Endothelial cell of umbilical vein (primary cell): Measurements from ENCODE around the gene LGALS8. TPM values are rescaled to one million over a fixed set of nuclear protein-coding genes. Genes with fewer than 3 reads are reported as not detected.
A peak's percentile ranks its signal among the peaks of the same experiment; 100 is the strongest.

Experiments
- BruUV-seq: library from RNA; stranded (reverse); fragments of 400-500 nt; replicated peaks from 2 replicates; lab custom pipeline; 2021; lab: Mats Ljungman, UMichigan
- CTCF ChIA-PET: fragments of 300-600, 350-600 bp; sonication (Branson Sonifier 250); formaldehyde crosslinking; loops from one replicate; lab custom pipeline; 2021; ENCODE audit warnings: antibody characterized with exemption, inconsistent platforms; lab: Charles Lee
- POLR2A ChIA-PET: fragments of 300-600, 350-600 bp; sonication (Branson Sonifier 250); formaldehyde crosslinking; loops from one replicate; lab custom pipeline; 2021; ENCODE audit warnings: antibody characterized with exemption, inconsistent platforms; lab: Charles Lee
- DNase-seq: peaks from one replicate; pipeline ENCODE4 v3.0.0-alpha.2; 2011; ENCODE audit warnings: low read depth, low spot score
- FAIRE-seq: peaks from 2 replicates; lab custom pipeline; 2011; peaks lifted over from hg19 to GRCh38; lab: Jason Lieb, UNC
- H2AFZ ChIP-seq: 2 replicates; pipeline ENCODE4 v1.6.0; 2012; ENCODE audit warnings: low read depth, low read length, control low read depth, inconsistent platforms
- H3K27ac ChIP-seq: 2 replicates; pipeline ENCODE4 v1.5.1; 2011; ENCODE audit warnings: low read depth, mild to moderate bottlenecking, control low read depth, low read length, moderate library complexity; ENCODE audit not compliant: insufficient read depth
- H3K27me3 ChIP-seq, 2 experiments: 2 replicates each; pipeline versions ENCODE4 v1.6.0 to v1.6.1; 2011; ENCODE audit warnings: low read length in 2 of 2, mixed read lengths in 1 of 2; ENCODE audit not compliant: control insufficient read depth in 2 of 2, insufficient read depth in 2 of 2
- H3K36me3 ChIP-seq, 2 experiments: 2 replicates in 1 of 2; 3 replicates in 1 of 2; pipeline ENCODE4 v1.5.1; 2011; ENCODE audit warnings: low read length in 2 of 2, mild to moderate bottlenecking in 1 of 2, moderate library complexity in 1 of 2; ENCODE audit not compliant: control insufficient read depth in 2 of 2, insufficient read depth in 2 of 2; ENCODE audit errors: extremely low read depth in 1 of 2
- H3K4me1 ChIP-seq: 3 replicates; pipeline ENCODE4 v1.5.1; 2011; ENCODE audit warnings: mild to moderate bottlenecking, low read length; ENCODE audit not compliant: control insufficient read depth, insufficient read depth; ENCODE audit errors: extremely low read depth
- H3K4me2 ChIP-seq: 2 replicates; pipeline ENCODE4 v1.6.1; 2011; ENCODE audit warnings: low read length, control low read depth, mixed read lengths; ENCODE audit not compliant: insufficient read depth
- H3K4me3 ChIP-seq, 3 experiments: fragments of 200-600 bp in 1 of 3; sonication (generic), shearing (Covaris generic) in 1 of 3; replicated peaks in 1 of 3; 2 replicates each; pipeline ENCODE4 v1.5.1; 2011 to 2016; ENCODE audit warnings: control low read depth in 3 of 3, low read length in 3 of 3, mild to moderate bottlenecking in 2 of 3, inconsistent platforms in 1 of 3, low read depth in 1 of 3, moderate library complexity in 1 of 3; ENCODE audit not compliant: insufficient read depth in 1 of 3
- H3K79me2 ChIP-seq: 2 replicates; pipeline ENCODE4 v1.6.0; 2012; ENCODE audit warnings: low read length, inconsistent platforms; ENCODE audit not compliant: control insufficient read depth, insufficient read depth
- H3K9ac ChIP-seq: replicated peaks from 2 replicates; pipeline ENCODE3; 2011; ENCODE audit warnings: low read length, control low read depth; ENCODE audit not compliant: insufficient read depth; ENCODE audit errors: extremely low read depth
- H3K9me1 ChIP-seq: replicated peaks from 3 replicates; pipeline ENCODE4 v1.6.0; 2011; ENCODE audit warnings: mild to moderate bottlenecking, low read length; ENCODE audit not compliant: control insufficient read depth, insufficient read depth; ENCODE audit errors: extremely low read depth
- H3K9me3 ChIP-seq: replicated peaks from 2 replicates; pipeline ENCODE4 v1.5.1; 2012; ENCODE audit warnings: low read length, inconsistent platforms; ENCODE audit not compliant: control insufficient read depth, insufficient read depth
- H4K20me1 ChIP-seq: replicated peaks from 2 replicates; pipeline ENCODE3; 2011; ENCODE audit warnings: mild to moderate bottlenecking, low read length; ENCODE audit not compliant: control insufficient read depth, insufficient read depth; ENCODE audit errors: extremely low read depth
- EZH2 ChIP-seq: IDR thresholded peaks from 2 replicates; pipeline ENCODE4 v1.6.1; 2012; ENCODE audit warnings: borderline replicate concordance, low read depth, mild to moderate bottlenecking, moderate library complexity, low read length, inconsistent platforms; ENCODE audit not compliant: severe bottlenecking
- FOS ChIP-seq: IDR thresholded peaks from 2 replicates; pipeline ENCODE4 v1.6.1; 2011; ENCODE audit warnings: mild to moderate bottlenecking, low read length, moderate library complexity, borderline replicate concordance; ENCODE audit not compliant: insufficient read depth
- GATA2 ChIP-seq: IDR thresholded peaks from 2 replicates; pipeline ENCODE4 v1.7.0; 2011; ENCODE audit warnings: low read depth, mild to moderate bottlenecking, moderate library complexity, mixed read lengths, low read length; ENCODE audit not compliant: insufficient read length, insufficient read depth
- JUN ChIP-seq: IDR thresholded peaks from 2 replicates; pipeline ENCODE4 v1.6.1; 2011; ENCODE audit warnings: borderline replicate concordance, low read depth; ENCODE audit not compliant: insufficient read length, insufficient read depth
- MYC ChIP-seq: IDR thresholded peaks from one replicate; pipeline ENCODE4 v1.6.1; 2011; ENCODE audit warnings: mild to moderate bottlenecking, low read depth, low read length
- POLR2A ChIP-seq: IDR thresholded peaks from 2 replicates; pipeline ENCODE4 v1.6.1; 2012; ENCODE audit warnings: low read depth, mild to moderate bottlenecking, control low read depth, low read length
- dilution Hi-C: fragments of 300-500 bp; cut with MboI; formaldehyde crosslinking; loops from one replicate; pipeline ENCODE4 v1.15.0; 2019; ENCODE audit warnings: low sequenced_read_pairs; ENCODE audit not compliant: extremely low pct_ligation_motif_present
- intact Hi-C: fragments of 100-400 bp; cut with micrococcal nuclease; formaldehyde crosslinking; loops from one replicate; pipeline ENCODE4 v1.10.0; 2022
- polyA plus RNA-seq, 4 experiments: library from polyadenylated mRNA; depleted of rRNA in 3 of 4; stranded (reverse) in 3 of 4; unstranded in 1 of 4; fragments of >200 nt; gene quantifications; 2 replicates each; pipeline versions ENCODE4 v1.2.1 to v1.2.3, GENCODE V29; 2011 to 2012; ENCODE audit warnings: missing spikeins in 1 of 4
- total RNA-seq: library from RNA; stranded (reverse); gene quantifications from 2 replicates; pipeline ENCODE4 v1.2.3, GENCODE V29; 2021
- TF ChIP-seq, protein P1 (sequence below): IDR thresholded peaks from 2 replicates; pipeline ENCODE4 v1.6.1; 2011; ENCODE audit not compliant: insufficient read depth, insufficient read length
- TF ChIP-seq, protein P2 (sequence below), 2 donors: IDR thresholded peaks; 1 replicate in 1 of 2; 2 replicates in 1 of 2; pipeline ENCODE4 v1.5.1; 2011; ENCODE audit warnings: low read length in 2 of 2, mild to moderate bottlenecking in 2 of 2, moderate library complexity in 2 of 2, control low read depth in 1 of 2, inconsistent platforms in 1 of 2, low read depth in 1 of 2; ENCODE audit not compliant: insufficient read depth in 1 of 2; ENCODE audit errors: extremely low read depth in 1 of 2

LGALS8 gene
- total and polyA plus RNA-seq, 2 donors (not counting 3 experiments of a cell fraction or from before 2014, with no cell fraction given): 45.6 to 49.9 TPM

DNA sequence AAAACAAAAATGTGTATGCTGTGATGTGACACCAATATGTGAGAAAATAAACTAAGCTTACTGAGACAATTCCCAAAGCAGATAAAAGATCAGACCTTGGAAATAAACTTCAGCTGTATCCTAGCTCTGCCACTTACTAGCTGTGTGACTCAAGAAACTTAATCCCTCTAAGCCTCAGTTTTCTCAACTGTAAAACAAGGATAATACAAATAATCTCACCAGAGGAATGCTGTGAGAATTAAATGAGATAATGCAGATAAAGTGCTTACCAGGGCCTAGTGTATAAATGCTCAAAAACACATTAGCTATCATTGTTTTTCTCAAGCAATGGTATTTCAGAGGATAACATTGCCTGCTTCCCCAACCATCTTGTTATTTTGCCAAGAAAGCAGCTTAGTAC, 78.4 kb downstream of the LGALS8 start:
- Histone ChIP-seq H4K20me1 (no peaks in the 10 kb centered on the region), H3K9me3 (no peaks in the 10 kb centered on the region), H3K27me3 (no peaks in the 10 kb centered on the region), H3K4me2 (no peak overlapping the region), H3K9me1 (no peaks in the 10 kb centered on the region), H3K36me3 (peaks cover 0 to 4% of the 10 kb centered on the region in 2 experiments), H3K27ac (no peak overlapping the region), H2AFZ (no peak overlapping the region), H3K4me3 (no peak overlapping the region), H3K4me1 (peaks cover 14% of the 10 kb centered on the region), H3K79me2 (peaks cover 35% of the 10 kb centered on the region), H3K9ac (no peak overlapping the region)
- DNase-seq (no peak), FAIRE-seq (peak; percentile 35)
- intact Hi-C loops (loop anchor here (10.0 kb wide), 1 partner anchor 317 kb away; the partner anchor contains the start of gene ERO1B), dilution Hi-C loops (no loop called here)
- TF ChIP-seq GATA2: no peak
- TF ChIP-seq, protein P1, sequence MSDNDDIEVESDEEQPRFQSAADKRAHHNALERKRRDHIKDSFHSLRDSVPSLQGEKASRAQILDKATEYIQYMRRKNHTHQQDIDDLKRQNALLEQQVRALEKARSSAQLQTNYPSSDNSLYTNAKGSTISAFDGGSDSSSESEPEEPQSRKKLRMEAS: no peak
- TF ChIP-seq EZH2: no peak
- no peak for TF ChIP-seq MYC
- TF ChIP-seq FOS: no peak
- no peak for TF ChIP-seq POLR2A
- no peak for TF ChIP-seq JUN
- TF ChIP-seq, protein P2, sequence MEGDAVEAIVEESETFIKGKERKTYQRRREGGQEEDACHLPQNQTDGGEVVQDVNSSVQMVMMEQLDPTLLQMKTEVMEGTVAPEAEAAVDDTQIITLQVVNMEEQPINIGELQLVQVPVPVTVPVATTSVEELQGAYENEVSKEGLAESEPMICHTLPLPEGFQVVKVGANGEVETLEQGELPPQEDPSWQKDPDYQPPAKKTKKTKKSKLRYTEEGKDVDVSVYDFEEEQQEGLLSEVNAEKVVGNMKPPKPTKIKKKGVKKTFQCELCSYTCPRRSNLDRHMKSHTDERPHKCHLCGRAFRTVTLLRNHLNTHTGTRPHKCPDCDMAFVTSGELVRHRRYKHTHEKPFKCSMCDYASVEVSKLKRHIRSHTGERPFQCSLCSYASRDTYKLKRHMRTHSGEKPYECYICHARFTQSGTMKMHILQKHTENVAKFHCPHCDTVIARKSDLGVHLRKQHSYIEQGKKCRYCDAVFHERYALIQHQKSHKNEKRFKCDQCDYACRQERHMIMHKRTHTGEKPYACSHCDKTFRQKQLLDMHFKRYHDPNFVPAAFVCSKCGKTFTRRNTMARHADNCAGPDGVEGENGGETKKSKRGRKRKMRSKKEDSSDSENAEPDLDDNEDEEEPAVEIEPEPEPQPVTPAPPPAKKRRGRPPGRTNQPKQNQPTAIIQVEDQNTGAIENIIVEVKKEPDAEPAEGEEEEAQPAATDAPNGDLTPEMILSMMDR (IDR thresholded peaks at IDR 0.05; ENCODE audit: extremely low read depth in 1 of 2, insufficient read depth in 1 of 2, low read depth in 1 of 2, low read length in 2 of 2): no peak
- CTCF ChIA-PET: no interaction called here
- BruUV-seq: no TSS peak
- POLR2A ChIA-PET: no interaction called here

Other genes with a start within 250 kb of the LGALS8 start
- gene ERO1B, start 242.0 kb upstream of the LGALS8 start, total RNA-seq: 3.6 and 5.1 TPM in 2 replicates
- gene ERO1B, start 242.0 kb upstream of the LGALS8 start, polyA plus RNA-seq: 1.1 and 1.9 TPM in 2 replicates
- gene EDARADD, start 129.7 kb upstream of the LGALS8 start, total RNA-seq: not detected in 2 replicates
- gene EDARADD, start 129.7 kb upstream of the LGALS8 start, polyA plus RNA-seq: 0.03 TPM in 1 of 2 replicates, not detected in the other
- 53.8 and 62.0 TPM in 2 replicates for gene HEATR1, start 80.5 kb downstream of the LGALS8 start, total RNA-seq
- gene HEATR1, start 80.5 kb downstream of the LGALS8 start, polyA plus RNA-seq: 6.2 and 8.4 TPM in 2 replicates
- 0.28 and 0.55 TPM in 2 replicates for gene ACTN2, start 162.5 kb downstream of the LGALS8 start, total RNA-seq
- 0.22 and 0.33 TPM in 2 replicates for gene ACTN2, start 162.5 kb downstream of the LGALS8 start, polyA plus RNA-seq